ENCODE results near the gene MRPL37.

- TF ChIP-seq, protein P1, sequence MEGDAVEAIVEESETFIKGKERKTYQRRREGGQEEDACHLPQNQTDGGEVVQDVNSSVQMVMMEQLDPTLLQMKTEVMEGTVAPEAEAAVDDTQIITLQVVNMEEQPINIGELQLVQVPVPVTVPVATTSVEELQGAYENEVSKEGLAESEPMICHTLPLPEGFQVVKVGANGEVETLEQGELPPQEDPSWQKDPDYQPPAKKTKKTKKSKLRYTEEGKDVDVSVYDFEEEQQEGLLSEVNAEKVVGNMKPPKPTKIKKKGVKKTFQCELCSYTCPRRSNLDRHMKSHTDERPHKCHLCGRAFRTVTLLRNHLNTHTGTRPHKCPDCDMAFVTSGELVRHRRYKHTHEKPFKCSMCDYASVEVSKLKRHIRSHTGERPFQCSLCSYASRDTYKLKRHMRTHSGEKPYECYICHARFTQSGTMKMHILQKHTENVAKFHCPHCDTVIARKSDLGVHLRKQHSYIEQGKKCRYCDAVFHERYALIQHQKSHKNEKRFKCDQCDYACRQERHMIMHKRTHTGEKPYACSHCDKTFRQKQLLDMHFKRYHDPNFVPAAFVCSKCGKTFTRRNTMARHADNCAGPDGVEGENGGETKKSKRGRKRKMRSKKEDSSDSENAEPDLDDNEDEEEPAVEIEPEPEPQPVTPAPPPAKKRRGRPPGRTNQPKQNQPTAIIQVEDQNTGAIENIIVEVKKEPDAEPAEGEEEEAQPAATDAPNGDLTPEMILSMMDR (IDR thresholded peaks at IDR 0.05), result no peak
- TF ChIP-seq ZFX (IDR thresholded peaks at IDR 0.05; ENCODE audit: borderline replicate concordance), result no peak
These were observed 28.4 kb upstream of the MRPL37 start for GRCh38 chr1:54171606-54172005.

All from 22Rv1 (cell line).